NCI-H1105 (cell line): ENCODE data around the gene RAB14.
"Not testable (repeated sequence)": the region's sequence is repeated elsewhere in the genome, so short reads cannot be mapped to it uniquely, and the experiment has no call there.

Experiments
- DNase-seq: peaks from one replicate; lab custom pipeline; 2025; lab: John Stamatoyannopoulos, UW

Gene RAB14

DNA sequence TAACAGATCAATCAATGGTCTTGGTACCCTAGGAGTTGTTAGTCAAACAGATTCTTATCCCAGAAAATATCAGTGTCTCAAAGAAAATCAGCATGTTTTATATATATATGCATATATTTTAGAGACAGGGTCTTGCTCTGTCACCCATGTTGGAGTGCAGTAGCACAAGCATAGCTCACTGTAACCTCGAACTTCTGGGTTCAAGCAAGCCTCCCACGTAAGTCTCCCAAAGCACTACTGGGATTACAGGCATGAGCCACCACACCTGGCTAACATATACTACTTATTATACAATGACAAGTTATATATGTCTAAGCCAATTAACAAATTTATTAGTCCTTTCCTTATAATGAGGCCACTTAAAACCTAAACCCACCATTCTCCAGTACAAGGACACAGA lies 10.4 kb downstream of the RAB14 start:
- no peak for DNase-seq

GRCh38 chr9:121189660-121190059 lies 12.0 kb downstream of the RAB14 start:
- DNase-seq, result no peak

DNA sequence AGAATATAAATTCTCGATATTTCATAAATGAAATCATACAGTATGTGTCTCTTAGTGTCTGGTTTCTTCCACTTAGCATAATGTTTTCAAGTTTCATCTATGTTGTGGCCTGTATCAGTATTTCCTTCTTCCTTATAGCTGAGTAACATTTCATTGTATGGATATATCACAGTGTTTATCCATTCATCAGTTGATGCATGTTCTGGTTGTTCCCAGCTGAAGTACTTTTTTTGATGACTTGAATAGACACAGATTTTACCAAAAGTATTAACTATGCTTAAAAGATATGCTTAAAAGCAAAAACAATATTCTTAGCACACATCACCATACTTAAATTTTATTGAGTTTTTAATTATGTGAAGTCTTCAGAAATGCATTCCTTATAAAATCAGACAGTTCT lies 12.7 kb downstream of the RAB14 start:
- DNase-seq, result no peak

GRCh38 chr9:121187636-121188305 lies 13.9 kb downstream of the RAB14 start:
- no peak for DNase-seq

DNA sequence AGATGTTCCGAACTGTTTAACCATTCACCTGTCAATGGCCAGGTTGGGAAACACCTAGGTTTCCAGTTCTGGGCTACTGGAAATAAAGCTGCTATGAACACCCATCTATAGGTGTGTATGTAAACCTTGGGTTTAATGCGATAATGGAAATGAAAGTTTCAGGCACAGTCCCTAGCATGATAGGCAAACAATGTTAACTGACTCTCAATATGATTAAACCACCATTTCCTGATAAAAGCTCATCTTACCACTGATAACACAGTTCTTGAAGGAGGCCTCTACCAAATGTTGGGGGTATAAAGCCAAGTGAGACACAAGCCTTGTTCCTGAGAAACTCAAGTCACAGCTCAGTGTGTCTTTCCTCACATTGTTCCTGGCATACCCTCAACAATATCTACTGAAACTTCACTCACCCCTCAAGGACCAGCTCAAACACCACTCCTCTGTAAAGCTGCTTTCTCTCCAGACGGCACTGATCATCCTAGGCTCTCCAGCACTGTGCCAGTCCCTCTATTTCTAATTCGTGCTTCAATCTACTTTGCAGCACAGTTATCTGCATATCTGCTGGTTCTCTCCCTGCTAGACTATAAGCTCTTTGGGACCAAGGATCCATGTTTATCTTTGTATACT lies 15.8 kb downstream of the RAB14 start:
- DNase-seq, result no peak

DNA sequence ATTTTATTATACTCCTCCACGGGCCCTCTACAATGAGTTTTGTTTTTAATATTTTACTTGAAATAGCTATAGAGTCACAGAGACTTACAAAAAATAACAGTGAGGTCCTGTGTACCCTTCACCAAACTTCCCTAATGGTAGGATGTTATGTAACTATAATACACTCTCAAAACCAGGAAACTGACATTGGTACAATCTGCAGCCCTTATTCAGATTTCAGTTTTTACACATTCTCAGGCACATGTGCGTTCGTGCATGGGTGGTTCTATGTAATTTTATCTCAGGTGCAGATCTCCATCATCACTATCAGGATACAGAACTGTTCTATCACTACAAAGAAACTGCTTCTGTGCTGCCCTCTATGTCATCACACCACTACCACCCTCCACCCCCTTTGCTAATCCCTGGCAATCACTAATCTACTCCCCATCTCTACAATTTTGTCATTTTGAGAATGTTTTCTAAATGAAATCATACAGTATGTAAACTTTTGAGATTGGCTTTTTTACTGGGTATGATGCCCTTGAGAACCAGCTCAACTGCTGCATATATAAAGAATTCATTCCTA lies 16.4 kb downstream of the RAB14 start:
- no peak for DNase-seq

- no peak for DNase-seq
Observed at GRCh38 chr9:121184463-121184862, 17.2 kb downstream of the RAB14 start.

- no peak for DNase-seq
Observed at GRCh38 chr9:121183666-121184423, 17.8 kb downstream of the RAB14 start.

GRCh38 chr9:121182989-121183388 lies 18.7 kb downstream of the RAB14 start:
- no peak for DNase-seq

DNA sequence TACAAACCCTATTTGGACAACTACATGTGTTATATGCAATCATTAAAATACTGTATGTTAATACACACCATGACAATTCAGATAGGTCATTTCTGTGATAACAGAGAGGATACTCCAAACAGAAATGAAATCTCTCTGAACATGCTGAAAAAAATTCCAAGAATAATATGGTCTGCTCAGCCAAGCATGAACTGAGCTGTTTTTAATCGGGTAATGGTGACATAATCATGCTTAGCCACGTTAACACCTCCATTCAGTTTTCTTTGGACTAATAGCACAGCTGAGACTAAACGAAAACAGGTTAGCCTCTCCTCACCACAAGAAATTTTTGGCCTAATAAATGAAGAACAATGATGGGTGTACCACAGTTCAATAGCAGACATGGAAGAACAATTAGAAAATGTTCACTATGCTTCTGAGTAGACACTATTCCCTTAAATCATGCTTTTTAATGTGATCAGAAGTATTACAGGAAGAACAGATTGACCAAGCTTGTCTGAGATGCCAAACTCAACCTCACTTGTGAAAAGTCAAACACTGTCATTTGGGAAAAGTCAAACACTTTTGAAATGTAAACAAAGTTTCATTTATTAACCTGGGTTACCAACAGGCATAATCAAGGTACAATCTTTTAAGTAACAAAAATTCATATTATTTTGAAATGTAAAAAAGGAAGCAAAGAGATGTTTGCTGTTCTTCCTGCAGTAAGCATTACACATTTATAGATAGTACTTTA lies 19.4 kb downstream of the RAB14 start:
- DNase-seq, result no peak

- DNase-seq, result no peak
Observed at GRCh38 chr9:121179930-121180681, 21.6 kb downstream of the RAB14 start.

- not testable (repeated sequence) for DNase-seq
Observed at GRCh38 chr9:121179373-121179721, 22.3 kb downstream of the RAB14 start.

DNA sequence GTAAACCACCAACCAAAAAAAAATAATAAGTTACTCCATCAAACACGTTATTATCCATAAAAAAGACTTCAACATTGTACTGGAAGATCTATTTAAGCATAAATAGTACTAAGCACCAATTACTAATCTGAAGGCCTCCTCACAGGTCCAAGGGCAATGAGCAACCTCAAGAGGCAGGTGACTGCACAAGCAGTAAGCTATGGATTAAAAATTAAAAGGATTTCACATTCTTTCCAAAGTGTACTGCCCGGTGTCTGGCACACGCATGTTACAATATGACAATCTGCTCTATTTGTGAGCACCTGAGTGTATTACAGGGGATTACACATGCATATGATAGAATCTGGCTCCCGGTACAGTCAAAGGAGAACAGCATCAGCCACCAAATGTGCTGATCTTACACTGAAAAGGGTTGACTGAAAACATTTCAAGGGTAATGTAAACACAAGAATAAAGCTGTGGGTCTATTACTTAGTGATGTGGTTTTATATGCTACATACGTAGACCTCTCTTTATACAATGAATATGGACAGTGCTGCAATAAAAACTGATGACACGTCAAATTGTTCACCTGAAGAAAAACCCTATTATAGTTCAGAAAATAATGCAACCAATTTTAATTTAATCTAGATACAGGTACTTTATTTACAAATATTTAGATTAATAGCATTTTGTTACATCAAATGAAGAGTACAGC lies 22.8 kb downstream of the RAB14 start:
- no peak for DNase-seq

- DNase-seq, result no peak
Observed at GRCh38 chr9:121173501-121173900, 28.2 kb downstream of the RAB14 start.

DNA sequence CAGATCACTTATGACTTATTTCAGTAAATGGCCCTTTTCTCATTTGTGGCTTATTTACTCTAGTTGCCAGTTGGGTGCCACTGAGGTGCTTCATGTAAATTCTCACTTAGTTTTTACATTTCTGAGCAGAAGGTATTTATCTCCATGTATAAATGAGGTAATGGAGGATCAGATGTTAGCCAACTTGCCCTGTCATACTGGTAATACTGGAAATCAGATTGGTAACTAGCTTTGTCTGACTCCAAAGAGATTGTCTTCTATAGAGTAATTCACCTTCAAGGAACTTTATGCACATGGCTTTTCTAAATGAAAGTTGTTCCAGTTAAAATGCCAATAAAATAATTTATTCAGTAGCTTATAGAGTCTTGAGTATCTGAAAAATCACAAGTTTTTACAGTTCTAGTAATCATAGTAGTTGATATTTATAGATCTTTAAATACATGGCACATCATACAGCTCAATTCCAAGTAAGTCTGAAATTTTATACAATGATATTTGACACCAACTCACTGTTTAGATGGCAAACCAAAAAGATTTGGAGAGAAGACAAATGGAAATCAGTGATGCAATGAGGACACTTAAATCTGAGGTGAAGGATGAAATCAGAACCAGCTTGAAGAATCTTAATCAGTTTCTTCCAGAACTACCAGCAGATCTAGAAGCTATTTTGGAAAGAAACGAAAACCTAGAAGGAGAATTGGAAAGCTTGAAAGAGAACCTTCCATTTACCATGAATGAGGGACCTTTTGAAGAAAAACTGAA lies 28.8 kb downstream of the RAB14 start:
- DNase-seq, result no peak

DNA sequence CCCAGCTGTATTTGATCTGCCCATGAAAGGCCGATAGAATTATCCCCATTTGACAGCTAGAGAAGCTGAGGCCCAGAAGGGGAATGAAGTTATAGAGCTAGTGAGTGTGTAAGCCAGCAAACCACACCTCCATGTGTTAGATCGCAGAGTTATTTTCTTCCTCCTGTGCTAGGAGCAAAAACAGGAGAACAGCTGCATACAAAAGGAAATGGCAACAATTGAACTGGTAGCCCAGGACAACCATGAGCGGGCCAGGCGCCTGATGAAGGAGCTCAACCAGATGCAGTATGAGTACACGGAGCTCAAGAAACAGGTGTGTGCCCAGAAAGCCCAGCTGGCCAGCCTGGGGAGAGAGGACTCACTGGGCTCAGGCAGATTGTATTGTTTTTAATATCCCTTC lies 30.4 kb downstream of the RAB14 start:
- DNase-seq, result no peak

- no peak for DNase-seq
Observed at GRCh38 chr9:121169094-121169601, 32.5 kb downstream of the RAB14 start.

- no peak for DNase-seq
Observed at GRCh38 chr9:121168052-121168451, 33.6 kb downstream of the RAB14 start.

DNA sequence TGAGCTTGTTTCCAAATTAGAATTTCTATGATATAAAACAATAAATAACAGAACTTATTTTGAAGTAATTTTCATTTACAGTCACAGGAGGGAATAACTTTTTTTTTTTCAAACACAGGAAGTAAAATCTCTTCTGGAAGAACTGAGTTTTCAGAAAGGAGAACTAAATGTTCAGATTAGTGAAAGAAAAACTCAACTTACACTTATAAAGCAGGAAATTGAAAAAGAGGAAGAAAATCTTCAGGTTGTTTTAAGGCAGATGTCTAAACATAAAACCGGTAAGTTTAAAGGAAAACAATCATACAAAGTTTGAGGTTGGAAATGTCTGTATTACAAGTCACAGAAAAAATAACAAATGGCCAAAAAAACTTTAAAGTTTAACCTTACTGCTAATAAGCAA lies 41.6 kb downstream of the RAB14 start:
- no peak for DNase-seq

GRCh38 chr9:121157939-121158338 lies 43.7 kb downstream of the RAB14 start:
- DNase-seq, result no peak
